Activated B cell treated with CpG ODN at 0.5 μM for 24 hours (primary cell): ENCODE data around the gene ADGRF1. TPM values are rescaled to one million over a fixed set of nuclear protein-coding genes. Genes with fewer than 3 reads are reported as not detected.
"Not testable (repeated sequence)": the region's sequence is repeated elsewhere in the genome, so short reads cannot be mapped to it uniquely, and the experiment has no call there.

Source experiments
- ATAC-seq: fragments of 200-7000 bp; cut with Tn5 transposase; one replicate; pipeline ENCODE4 v1.10.0; 2021; ENCODE audit warnings: low read depth, mild to moderate bottlenecking, moderate library complexity
- CTCF ChIA-PET: fragments of 350-600 bp; sonication (Branson Sonifier 250); formaldehyde crosslinking; loops from one replicate; lab custom pipeline; 2021; ENCODE audit warnings: antibody characterized with exemption; lab: Charles Lee
- POLR2A ChIA-PET: fragments of 350-600 bp; sonication (Branson Sonifier 250); formaldehyde crosslinking; loops from one replicate; lab custom pipeline; 2021; ENCODE audit warnings: antibody characterized with exemption; lab: Charles Lee
- DNase-seq: peaks from one replicate; pipeline ENCODE4 v3.0.0; 2022
- H3K27ac Mint-ChIP-seq: one replicate; pipeline ENCODE4 v1.8.0; 2020; ENCODE audit warnings: mixed read lengths
- H3K27me3 Mint-ChIP-seq: one replicate; pipeline ENCODE4 v1.8.0; 2021; ENCODE audit warnings: mixed read lengths
- H3K36me3 Mint-ChIP-seq: one replicate; pipeline ENCODE4 v1.8.0; 2021; ENCODE audit warnings: low read depth, mixed read lengths
- H3K4me1 Mint-ChIP-seq: one replicate; pipeline ENCODE4 v1.8.0; 2021; ENCODE audit warnings: mixed read lengths
- H3K4me3 Mint-ChIP-seq: one replicate; pipeline ENCODE4 v1.8.0; 2020; ENCODE audit warnings: mild to moderate bottlenecking, mixed read lengths
- H3K9me3 Mint-ChIP-seq: one replicate; pipeline ENCODE4 v1.8.0; 2020; ENCODE audit warnings: mixed read lengths
- CTCF ChIP-seq: fragments of 200-600 bp; IDR thresholded peaks from one replicate; pipeline ENCODE4 v1.8.0; 2022; ENCODE audit warnings: antibody characterized with exemption, mild to moderate bottlenecking
- intact Hi-C: fragments of 100-400 bp; cut with micrococcal nuclease; formaldehyde crosslinking; loops from one replicate; pipeline ENCODE4 v1.15.1; 2024
- total RNA-seq: library from RNA; stranded (reverse); gene quantifications from 2 replicates; pipeline ENCODE4 v1.2.3, GENCODE V29; 2022

The ADGRF1 gene
- total RNA-seq, 1 donor from 2014 or later = not detected

GRCh38 chr6:47061309-47062300 is 19.5 kb upstream of the ADGRF1 start:
- CTCF ChIA-PET = no interaction called here
- Mint-ChIP-seq H3K4me1 (no peaks in the 10 kb centered on the region), H3K36me3 (no peaks in the 10 kb centered on the region), H3K9me3 (no peaks in the 10 kb centered on the region), H3K27me3 (peaks cover 5% of the 10 kb centered on the region), H3K27ac (no peak overlapping the region), H3K4me3 (no peak overlapping the region)
- POLR2A ChIA-PET = no interaction called here
- intact Hi-C loops = loop anchor here (5.0 kb wide), 1 partner anchor 214 kb away; no protein-coding TSS in a partner anchor
- no peak for DNase-seq
- ATAC-seq = no peak
- TF ChIP-seq CTCF = no peak

GRCh38 chr6:47059216-47059885 is 17.2 kb upstream of the ADGRF1 start:
- no peak overlapping the region for H3K4me3 Mint-ChIP-seq
- ATAC-seq (no peak), DNase-seq (no peak)
- H3K36me3 Mint-ChIP-seq = no peaks in the 10 kb centered on the region
- no peak overlapping the region for H3K27ac Mint-ChIP-seq
- intact Hi-C loops = no loop called here
- ChIA-PET POLR2A (no interaction called here), CTCF (interaction anchor here (0.7 kb wide), 1 partner anchor 104 kb away, joined by 4 read pairs; no protein-coding TSS in a partner anchor)
- H3K4me1 Mint-ChIP-seq = no peaks in the 10 kb centered on the region
- H3K9me3 Mint-ChIP-seq = no peaks in the 10 kb centered on the region
- peaks cover 8% of the 10 kb centered on the region for H3K27me3 Mint-ChIP-seq
- no peak for TF ChIP-seq CTCF

GRCh38 chr6:47057830-47058540 is 15.9 kb upstream of the ADGRF1 start:
- H3K27ac Mint-ChIP-seq = no peak overlapping the region
- intact Hi-C loops = no loop called here
- no peaks in the 10 kb centered on the region for H3K36me3 Mint-ChIP-seq
- peaks cover 8% of the 10 kb centered on the region for H3K27me3 Mint-ChIP-seq
- no peak overlapping the region for H3K4me3 Mint-ChIP-seq
- ChIA-PET CTCF (no interaction called here), POLR2A (no interaction called here)
- DNase-seq (no peak), ATAC-seq (no peak)
- H3K4me1 Mint-ChIP-seq = no peaks in the 10 kb centered on the region
- no peaks in the 10 kb centered on the region for H3K9me3 Mint-ChIP-seq
- TF ChIP-seq CTCF = no peak

GRCh38 chr6:47056832-47057231 is 14.7 kb upstream of the ADGRF1 start:
- intact Hi-C loops = no loop called here
- ATAC-seq (no peak), DNase-seq (no peak)
- no peak overlapping the region for H3K27ac Mint-ChIP-seq
- no peak for TF ChIP-seq CTCF
- peaks cover 6% of the 10 kb centered on the region for H3K27me3 Mint-ChIP-seq
- H3K36me3 Mint-ChIP-seq = no peaks in the 10 kb centered on the region
- no peaks in the 10 kb centered on the region for H3K4me1 Mint-ChIP-seq
- H3K4me3 Mint-ChIP-seq = no peak overlapping the region
- ChIA-PET POLR2A (no interaction called here), CTCF (no interaction called here)
- no peaks in the 10 kb centered on the region for H3K9me3 Mint-ChIP-seq

GRCh38 chr6:47054302-47054701 is 12.2 kb upstream of the ADGRF1 start:
- H3K27ac Mint-ChIP-seq, CTCF ChIA-PET, DNase-seq, ATAC-seq, H3K27me3 Mint-ChIP-seq, H3K4me3 Mint-ChIP-seq, POLR2A ChIA-PET, H3K9me3 Mint-ChIP-seq, H3K36me3 Mint-ChIP-seq, intact Hi-C loops, H3K4me1 Mint-ChIP-seq: not testable (repeated sequence)
